Neural crest cell (in vitro differentiated cells): ENCODE data around the gene FBN3. TPM values are rescaled to one million over a fixed set of nuclear protein-coding genes. Genes with fewer than 3 reads are reported as not detected.

Experiments used
- DNase-seq: peaks from one replicate; pipeline ENCODE4 v3.0.0; 2021; ENCODE audit warnings: low read depth, mixed read lengths, low spot score
- H3K27ac Mint-ChIP-seq: one replicate; pipeline ENCODE4 v1.8.0; 2021; ENCODE audit warnings: mild to moderate bottlenecking, mixed read lengths; ENCODE audit not compliant: unreplicated experiment
- H3K27me3 Mint-ChIP-seq: 2 replicates; pipeline ENCODE4 v1.8.0; 2021; ENCODE audit warnings: low read depth, mild to moderate bottlenecking, mixed read lengths
- H3K36me3 Mint-ChIP-seq: 2 replicates; pipeline ENCODE4 v1.8.0; 2021; ENCODE audit warnings: low read depth, mild to moderate bottlenecking, mixed read lengths
- H3K4me1 Mint-ChIP-seq: 2 replicates; pipeline ENCODE4 v1.8.0; 2021; ENCODE audit warnings: mixed read lengths
- H3K4me3 Mint-ChIP-seq: one replicate; pipeline ENCODE4 v1.8.0; 2021; ENCODE audit warnings: mild to moderate bottlenecking, mixed read lengths
- H3K9me3 Mint-ChIP-seq: 2 replicates; pipeline ENCODE4 v1.8.0; 2021; ENCODE audit warnings: mixed read lengths
- CTCF ChIP-seq: fragments of 200-600 bp; sonication (generic); conservative IDR thresholded peaks from 2 replicates; pipeline ENCODE4 v1.5.0; 2021; ENCODE audit warnings: antibody characterized with exemption, mild to moderate bottlenecking
- total RNA-seq: library from RNA; stranded (reverse); gene quantifications from 2 replicates; pipeline ENCODE4 v1.2.1, GENCODE V29; 2021

FBN3 gene
- total RNA-seq, 1 donor from 2014 or later = 13.9 TPM

- no peak overlapping the region for H3K27ac Mint-ChIP-seq
Measured at GRCh38 chr19:8081569-8082550, 67.5 kb downstream of the FBN3 start.

GRCh38 chr19:8080832-8081231, 68.6 kb downstream of the FBN3 start:
- no peak for DNase-seq
- Mint-ChIP-seq H3K4me3 (no peak overlapping the region), H3K4me1 (peaks cover 13% of the 10 kb centered on the region), H3K27me3 (no peaks in the 10 kb centered on the region), H3K27ac (no peak overlapping the region), H3K36me3 (no peaks in the 10 kb centered on the region), H3K9me3 (no peaks in the 10 kb centered on the region)
- no peak for TF ChIP-seq CTCF

More at GRCh38 chr19:8081569-8082550, 67.5 kb downstream of the FBN3 start:
- peaks cover 10% of the 10 kb centered on the region for H3K4me1 Mint-ChIP-seq
- H3K36me3 Mint-ChIP-seq = no peaks in the 10 kb centered on the region
- H3K4me3 Mint-ChIP-seq = no peak overlapping the region
- no peak for TF ChIP-seq CTCF
- no peak for DNase-seq
- no peaks in the 10 kb centered on the region for H3K27me3 Mint-ChIP-seq
- H3K9me3 Mint-ChIP-seq = no peaks in the 10 kb centered on the region

- Mint-ChIP-seq H3K4me3 (no peak overlapping the region), H3K9me3 (no peaks in the 10 kb centered on the region)
Measured at GRCh38 chr19:8079988-8080387, 69.4 kb downstream of the FBN3 start.

GRCh38 chr19:8075158-8076074, 74.0 kb downstream of the FBN3 start:
- H3K4me1 Mint-ChIP-seq = peaks cover 17% of the 10 kb centered on the region

More at GRCh38 chr19:8079988-8080387, 69.4 kb downstream of the FBN3 start:
- no peak for TF ChIP-seq CTCF
- Mint-ChIP-seq H3K36me3 (no peaks in the 10 kb centered on the region), H3K4me1 (peaks cover 13% of the 10 kb centered on the region), H3K27me3 (no peaks in the 10 kb centered on the region), H3K27ac (no peak overlapping the region)
- no peak for DNase-seq

More at GRCh38 chr19:8075158-8076074, 74.0 kb downstream of the FBN3 start:
- no peak for TF ChIP-seq CTCF
- H3K27ac Mint-ChIP-seq = no peak overlapping the region
- DNase-seq = no peak
- no peaks in the 10 kb centered on the region for H3K27me3 Mint-ChIP-seq
- H3K9me3 Mint-ChIP-seq = peaks cover 4% of the 10 kb centered on the region
- peaks cover 7% of the 10 kb centered on the region for H3K36me3 Mint-ChIP-seq
- no peak overlapping the region for H3K4me3 Mint-ChIP-seq
